Breast epithelium (tissue), 4 donors: Measurements from ENCODE around the gene SDK1. TPM values are rescaled to one million over a fixed set of nuclear protein-coding genes. Genes with fewer than 3 reads are reported as not detected.

Source experiments
- DNase-seq, 2 donors: peaks; one replicate each; pipeline ENCODE4 v3.0.0-alpha.2; 2019; ENCODE audit warnings: low spot score in 2 of 2
- H3K27ac ChIP-seq, 2 donors: fragments of 200-600 bp; sonication (generic) in 1 of 2; one replicate each; pipeline ENCODE4 v1.5.1; 2016 to 2019; ENCODE audit warnings: mild to moderate bottlenecking in 1 of 2
- H3K27me3 ChIP-seq, 2 donors: fragments of 200-600 bp; sonication (generic) in 1 of 2; one replicate each; pipeline versions ENCODE4 v1.5.1 to v1.6.0; 2017 to 2019; ENCODE audit warnings: control low read depth in 1 of 2, mild to moderate bottlenecking in 1 of 2
- H3K36me3 ChIP-seq: fragments of 200-600 bp; one replicate; pipeline ENCODE4 v1.5.1; 2019
- H3K4me1 ChIP-seq, 2 donors: fragments of 200-600 bp; sonication (generic); one replicate each; pipeline ENCODE4 v1.5.1; 2016 to 2019; ENCODE audit warnings: control low read depth in 1 of 2
- H3K4me3 ChIP-seq, 3 donors: fragments of 200-600 bp; sonication (generic); 1 replicate in 2 of 3; 2 replicates in 1 of 3; pipeline ENCODE4 v1.5.1; 2016 to 2019; ENCODE audit warnings: mild to moderate bottlenecking in 3 of 3, moderate library complexity in 2 of 3
- H3K9me3 ChIP-seq, 2 donors: fragments of 200-600 bp; sonication (generic) in 1 of 2; one replicate each; pipeline ENCODE4 v1.5.1; 2016 to 2019; ENCODE audit warnings: control low read depth in 1 of 2
- POLR2A ChIP-seq: fragments of 450-650 bp; IDR thresholded peaks from one replicate; pipeline ENCODE4 v1.6.1; 2016; ENCODE audit warnings: antibody characterized with exemption, mild to moderate bottlenecking, moderate library complexity
- POLR2AphosphoS5 ChIP-seq, 3 donors: sonication (generic); formaldehyde crosslinking; IDR thresholded peaks; one replicate each; pipeline ENCODE4 v1.6.1; 2017; ENCODE audit warnings: antibody characterized with exemption in 3 of 3
- intact Hi-C: fragments of 100-400 bp; cut with DNase I; formaldehyde crosslinking; loops from one replicate; pipeline ENCODE4 v1.15.1; 2023; ENCODE audit warnings: low total_unique reads
- total RNA-seq, 3 donors: library from RNA; depleted of rRNA; stranded (reverse); fragments of >200 nt; gene quantifications; one replicate each; pipeline ENCODE4 v1.1.0, GENCODE V29; 2016
- TF ChIP-seq, protein P1 (sequence below), 3 donors: fragments of 450-650 bp; IDR thresholded peaks; one replicate each; pipeline ENCODE4 v1.5.1; 2016 to 2017; ENCODE audit warnings: antibody characterized with exemption in 3 of 3, mild to moderate bottlenecking in 3 of 3, moderate library complexity in 3 of 3

Gene SDK1
- total RNA-seq, 3 donors from 2014 or later: 3.7 to 18.2 (median 6.6) TPM

GRCh38 chr7:3955751-3956696 lies 655.0 kb downstream of the SDK1 start:
- no peak for TF ChIP-seq POLR2A
- TF ChIP-seq, protein P1, sequence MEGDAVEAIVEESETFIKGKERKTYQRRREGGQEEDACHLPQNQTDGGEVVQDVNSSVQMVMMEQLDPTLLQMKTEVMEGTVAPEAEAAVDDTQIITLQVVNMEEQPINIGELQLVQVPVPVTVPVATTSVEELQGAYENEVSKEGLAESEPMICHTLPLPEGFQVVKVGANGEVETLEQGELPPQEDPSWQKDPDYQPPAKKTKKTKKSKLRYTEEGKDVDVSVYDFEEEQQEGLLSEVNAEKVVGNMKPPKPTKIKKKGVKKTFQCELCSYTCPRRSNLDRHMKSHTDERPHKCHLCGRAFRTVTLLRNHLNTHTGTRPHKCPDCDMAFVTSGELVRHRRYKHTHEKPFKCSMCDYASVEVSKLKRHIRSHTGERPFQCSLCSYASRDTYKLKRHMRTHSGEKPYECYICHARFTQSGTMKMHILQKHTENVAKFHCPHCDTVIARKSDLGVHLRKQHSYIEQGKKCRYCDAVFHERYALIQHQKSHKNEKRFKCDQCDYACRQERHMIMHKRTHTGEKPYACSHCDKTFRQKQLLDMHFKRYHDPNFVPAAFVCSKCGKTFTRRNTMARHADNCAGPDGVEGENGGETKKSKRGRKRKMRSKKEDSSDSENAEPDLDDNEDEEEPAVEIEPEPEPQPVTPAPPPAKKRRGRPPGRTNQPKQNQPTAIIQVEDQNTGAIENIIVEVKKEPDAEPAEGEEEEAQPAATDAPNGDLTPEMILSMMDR (IDR thresholded peaks at IDR 0.05): no peak
- TF ChIP-seq POLR2AphosphoS5 (IDR thresholded peaks at IDR 0.05): no peak
- no peaks in the 10 kb centered on the region for H3K27me3 ChIP-seq
- no peaks in the 10 kb centered on the region for H3K9me3 ChIP-seq
- no peaks in the 10 kb centered on the region for H3K4me1 ChIP-seq
- intact Hi-C loops: no loop called here
- no peak overlapping the region for H3K4me3 ChIP-seq
- no peaks in the 10 kb centered on the region for H3K36me3 ChIP-seq
- no peak overlapping the region for H3K27ac ChIP-seq
- no peak for DNase-seq

- no peaks in the 10 kb centered on the region for H3K9me3 ChIP-seq
- intact Hi-C loops: no loop called here
These were observed 655.9 kb downstream of the SDK1 start for GRCh38 chr7:3956949-3957348.

GRCh38 chr7:3957472-3958108 lies 656.5 kb downstream of the SDK1 start:
- intact Hi-C loops: no loop called here
- Histone ChIP-seq H3K4me3 (no peak overlapping the region), H3K36me3 (no peaks in the 10 kb centered on the region), H3K9me3 (no peaks in the 10 kb centered on the region), H3K27ac (no peak overlapping the region), H3K27me3 (no peaks in the 10 kb centered on the region), H3K4me1 (no peaks in the 10 kb centered on the region)
- TF ChIP-seq, protein P1 (IDR thresholded peaks at IDR 0.05): no peak
- TF ChIP-seq POLR2AphosphoS5 (IDR thresholded peaks at IDR 0.05) (no peak), POLR2A (no peak)
- DNase-seq: no peak

More at GRCh38 chr7:3956949-3957348, 655.9 kb downstream of the SDK1 start:
- no peaks in the 10 kb centered on the region for H3K36me3 ChIP-seq
- TF ChIP-seq POLR2A (no peak), POLR2AphosphoS5 (IDR thresholded peaks at IDR 0.05) (no peak)
- TF ChIP-seq, protein P1 (IDR thresholded peaks at IDR 0.05): no peak
- H3K4me1 ChIP-seq: no peaks in the 10 kb centered on the region
- H3K27me3 ChIP-seq: no peaks in the 10 kb centered on the region
- DNase-seq: no peak
- no peak overlapping the region for H3K4me3 ChIP-seq
- no peak overlapping the region for H3K27ac ChIP-seq

DNA sequence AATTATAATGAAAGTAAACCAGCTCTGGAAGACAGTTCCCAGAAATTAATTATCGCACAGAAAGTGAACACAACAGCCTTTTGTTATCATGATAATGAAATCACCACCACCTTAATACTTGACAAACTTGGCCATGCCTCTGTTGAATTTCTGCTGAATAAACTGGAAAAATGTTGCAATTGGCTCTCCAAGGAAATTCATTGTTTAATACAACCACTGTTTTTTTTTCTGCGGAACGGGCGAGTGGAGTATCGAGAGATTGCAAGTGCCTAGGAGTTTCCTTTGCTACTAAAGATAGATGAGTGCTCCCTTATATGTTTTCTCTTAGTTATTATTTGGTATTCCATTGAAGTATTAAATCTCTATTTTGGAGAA lies 657.0 kb downstream of the SDK1 start:
- no peaks in the 10 kb centered on the region for H3K27me3 ChIP-seq
- no peak for DNase-seq
- no peaks in the 10 kb centered on the region for H3K36me3 ChIP-seq
- H3K4me3 ChIP-seq: no peak overlapping the region
- no peak overlapping the region for H3K27ac ChIP-seq
- intact Hi-C loops: no loop called here
- no peak for TF ChIP-seq POLR2A
- TF ChIP-seq POLR2AphosphoS5 (IDR thresholded peaks at IDR 0.05): no peak
- TF ChIP-seq, protein P1 (IDR thresholded peaks at IDR 0.05): no peak
- no peaks in the 10 kb centered on the region for H3K9me3 ChIP-seq
- H3K4me1 ChIP-seq: no peaks in the 10 kb centered on the region

DNA sequence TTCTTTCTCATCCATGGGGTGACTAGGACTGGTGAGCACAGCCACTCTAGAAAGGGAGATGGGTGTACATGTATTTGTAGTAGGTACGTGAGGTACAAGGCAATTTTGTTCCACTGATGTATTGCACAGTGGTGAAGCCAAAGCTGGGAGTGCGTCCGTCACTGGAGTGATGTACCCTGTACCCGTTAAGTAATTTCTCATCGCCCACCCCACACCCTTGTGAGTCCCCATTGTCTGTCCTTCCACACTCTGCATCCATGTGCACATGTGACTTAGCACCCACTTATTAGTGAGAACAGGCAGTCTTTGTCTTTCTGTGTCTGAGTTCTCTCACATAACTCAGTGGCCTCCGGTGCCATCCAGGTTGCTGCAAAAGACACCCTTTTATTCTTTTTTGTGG lies 658.3 kb downstream of the SDK1 start:
- Histone ChIP-seq H3K4me3 (no peak overlapping the region), H3K27ac (no peak overlapping the region), H3K4me1 (no peaks in the 10 kb centered on the region), H3K27me3 (no peaks in the 10 kb centered on the region), H3K36me3 (no peaks in the 10 kb centered on the region), H3K9me3 (no peaks in the 10 kb centered on the region)
- no peak for TF ChIP-seq POLR2A
- TF ChIP-seq, protein P1 (IDR thresholded peaks at IDR 0.05): no peak
- TF ChIP-seq POLR2AphosphoS5 (IDR thresholded peaks at IDR 0.05): no peak
- DNase-seq: no peak
- intact Hi-C loops: no loop called here
